HepG2 (cell line): ENCODE results near the gene KRT15. TPM values are rescaled to one million over a fixed set of nuclear protein-coding genes. Genes with fewer than 3 reads are reported as not detected.

ENCODE experiments used
- ARID2 ChIP-seq: sonication (generic); formaldehyde crosslinking; IDR thresholded peaks from 2 replicates; pipeline ENCODE4 v1.8.1; 2022; ENCODE audit warnings: mild to moderate bottlenecking, missing genetic modification reagents, borderline replicate concordance
- ARNTL ChIP-seq: sonication (generic); formaldehyde crosslinking; IDR thresholded peaks from 2 replicates; pipeline ENCODE4 v1.4.0; 2020; ENCODE audit warnings: mild to moderate bottlenecking, missing genetic modification reagents
- ATF1 ChIP-seq: IDR thresholded peaks from 2 replicates; pipeline ENCODE4 v1.6.1; 2016; ENCODE audit warnings: mild to moderate bottlenecking, control low read depth
- GATAD2A ChIP-seq: IDR thresholded peaks from 2 replicates; pipeline ENCODE4 v1.6.1; 2016
- GMEB2 ChIP-seq: IDR thresholded peaks from 2 replicates; pipeline ENCODE4 v1.6.1; 2016; ENCODE audit warnings: missing biosample characterization, missing genetic modification reagents, low read depth
- HMGA1 ChIP-seq: sonication (generic); formaldehyde crosslinking; conservative IDR thresholded peaks from 2 replicates; pipeline ENCODE4 v1.4.0; 2020; ENCODE audit warnings: missing genetic modification reagents
- JARID2 ChIP-seq: sonication (generic); formaldehyde crosslinking; IDR thresholded peaks from 2 replicates; pipeline ENCODE4 v1.8.1; 2023; ENCODE audit warnings: missing genetic modification reagents, inconsistent platforms; ENCODE audit not compliant: insufficient replicate concordance
- KDM2A ChIP-seq: sonication (generic); formaldehyde crosslinking; IDR thresholded peaks from 2 replicates; pipeline ENCODE4 v1.4.0; 2020; ENCODE audit warnings: low read depth, missing genetic modification reagents, borderline replicate concordance
- MED8 ChIP-seq: sonication (generic); formaldehyde crosslinking; IDR thresholded peaks from 2 replicates; pipeline ENCODE4 v1.8.1; 2023; ENCODE audit warnings: mild to moderate bottlenecking, missing genetic modification reagents; ENCODE audit not compliant: insufficient replicate concordance
- NONO ChIP-seq, 2 experiments: fragments of 450-650 bp in 1 of 2; sonication (generic) in 1 of 2; formaldehyde crosslinking in 1 of 2; IDR thresholded peaks in 1 of 2; conservative IDR thresholded peaks in 1 of 2; 2 replicates each; pipeline versions ENCODE4 v1.6.1 to v1.8.0; 2017 to 2022; ENCODE audit warnings: mild to moderate bottlenecking in 1 of 2, missing genetic modification reagents in 1 of 2, moderate library complexity in 1 of 2
- NR0B2 ChIP-seq: sonication (generic); formaldehyde crosslinking; IDR thresholded peaks from 2 replicates; pipeline ENCODE4 v1.4.0; 2020; ENCODE audit warnings: mild to moderate bottlenecking, missing genetic modification reagents
- PBX3 ChIP-seq: sonication (generic); formaldehyde crosslinking; IDR thresholded peaks from 2 replicates; pipeline ENCODE4 v1.8.1; 2023; ENCODE audit warnings: missing genetic modification reagents, inconsistent platforms, borderline replicate concordance
- SMC3 ChIP-seq: IDR thresholded peaks from 2 replicates; pipeline ENCODE4 v1.6.1; 2011; ENCODE audit warnings: low read length, improper control_type of control experiment
- SP140L ChIP-seq: sonication (generic); formaldehyde crosslinking; IDR thresholded peaks from 2 replicates; pipeline ENCODE4 v1.4.0; 2020; ENCODE audit warnings: missing genetic modification reagents, borderline replicate concordance
- SSRP1 ChIP-seq: IDR thresholded peaks from 2 replicates; pipeline ENCODE4 v1.6.1; 2016; ENCODE audit warnings: control low read depth
- SYNCRIP ChIP-seq: fragments of 200-400 bp; formaldehyde crosslinking; IDR thresholded peaks from 2 replicates; pipeline ENCODE4 v1.6.1; 2018; ENCODE audit warnings: mild to moderate bottlenecking, low read depth, low read length; ENCODE audit not compliant: insufficient read depth
- ZGPAT ChIP-seq: IDR thresholded peaks from 2 replicates; pipeline ENCODE4 v1.6.1; 2016; ENCODE audit warnings: mild to moderate bottlenecking
- ZNF260 ChIP-seq: sonication (generic); formaldehyde crosslinking; IDR thresholded peaks from 2 replicates; pipeline ENCODE4 v1.4.0; 2020; ENCODE audit warnings: missing genetic modification reagents, low read depth, mild to moderate bottlenecking, borderline replicate concordance
- ZNF263 ChIP-seq: sonication (generic); formaldehyde crosslinking; IDR thresholded peaks from 2 replicates; pipeline ENCODE4 v1.4.0; 2020; ENCODE audit warnings: missing genetic modification reagents
- ZNF337 ChIP-seq: sonication (generic); formaldehyde crosslinking; IDR thresholded peaks from 2 replicates; pipeline ENCODE4 v1.5.1; 2020; ENCODE audit warnings: missing genetic modification reagents, low read depth, mild to moderate bottlenecking, borderline replicate concordance
- ZNF343 ChIP-seq: sonication (generic); formaldehyde crosslinking; IDR thresholded peaks from 2 replicates; pipeline ENCODE4 v1.4.0; 2020; ENCODE audit warnings: mild to moderate bottlenecking, missing genetic modification reagents
- ZNF382 ChIP-seq: sonication (generic); formaldehyde crosslinking; IDR thresholded peaks from 2 replicates; pipeline ENCODE4 v1.5.0; 2020; ENCODE audit warnings: missing genetic modification reagents, mild to moderate bottlenecking, borderline replicate concordance
- ZNF383 ChIP-seq: sonication (generic); formaldehyde crosslinking; IDR thresholded peaks from 2 replicates; pipeline ENCODE4 v1.4.0; 2020; ENCODE audit warnings: missing genetic modification reagents, mild to moderate bottlenecking, borderline replicate concordance
- ZNF557 ChIP-seq: sonication (generic); formaldehyde crosslinking; IDR thresholded peaks from 2 replicates; pipeline ENCODE4 v1.4.0; 2020; ENCODE audit warnings: missing genetic modification reagents
- ZNF572 ChIP-seq: sonication (generic); formaldehyde crosslinking; IDR thresholded peaks from 2 replicates; pipeline ENCODE4 v1.5.1; 2020; ENCODE audit warnings: mild to moderate bottlenecking, missing genetic modification reagents
- ZNF782 ChIP-seq: sonication (generic); formaldehyde crosslinking; IDR thresholded peaks from 2 replicates; pipeline ENCODE4 v1.4.0; 2020; ENCODE audit warnings: missing genetic modification reagents, mild to moderate bottlenecking, borderline replicate concordance
- polyA plus RNA-seq, 8 experiments: library from polyadenylated mRNA; depleted of rRNA in 3 of 8; stranded (reverse) in 7 of 8; unstranded in 1 of 8; fragments of >200 nt; fragmentation: Illumina TruSeq in 4 of 8; extraction: Trizol in 4 of 8; gene quantifications; 2 replicates each; pipeline versions ENCODE4 v1.2.1 to v1.2.3, GENCODE V29; 2011 to 2016; ENCODE audit warnings: low read depth in 4 of 8, missing spikeins in 1 of 8, mixed read lengths in 1 of 8; ENCODE audit not compliant: insufficient read depth in 1 of 8
- total RNA-seq, 5 experiments: library from RNA; depleted of rRNA; stranded (reverse); fragments of >200 nt; fragmentation: Illumina TruSeq; extraction: Trizol; gene quantifications; 2 replicates each; pipeline ENCODE4 v1.2.3, GENCODE V29; 2016; ENCODE audit warnings: low read depth in 1 of 5

Gene KRT15
- total and polyA plus RNA-seq, 2 of the 13 experiments (the other 11 are each of a cell fraction or from before 2014, with no cell fraction given) = 0.46 to 0.63 TPM

GRCh38 chr17:41548844-41549595 is 30.3 kb upstream of the KRT15 start (continued):
- TF ChIP-seq NONO (IDR thresholded peaks at IDR 0.05) (no peak), NONO (CRISPR knock-in tag; conservative IDR thresholded peaks at IDR 0.05) (peak; percentile 81), ARNTL (CRISPR knock-in tag) (0 out of 2 replicates have a peak, but pooled peaks have one; percentile 30), ZNF343 (CRISPR knock-in tag) (peak; percentile 80), SSRP1 (peak; percentile 57; the same call in 1 of the 2 replicates), ZNF782 (CRISPR knock-in tag) (peak; percentile 70; the same call in 1 of the 2 replicates), MED8 (no peak), PBX3 (CRISPR knock-in tag) (no peak), GATAD2A (CRISPR knock-in tag) (peak; percentile 41; the same call in 1 of the 2 replicates), ZNF382 (CRISPR knock-in tag) (no peak), HMGA1 (CRISPR knock-in tag) (no peak), ZNF557 (CRISPR knock-in tag) (no peak), ZNF572 (CRISPR knock-in tag) (peak; percentile 80; the same call in 1 of the 2 replicates), JARID2 (CRISPR knock-in tag) (no peak), GMEB2 (CRISPR knock-in tag) (no peak), ATF1 (no peak), SP140L (CRISPR knock-in tag) (0 out of 2 replicates have a peak, but pooled peaks have one; percentile 76), SYNCRIP (no peak), NR0B2 (CRISPR knock-in tag) (peak; percentile 80; the same call in 1 of the 2 replicates), SMC3 (peak; percentile 87), KDM2A (peak; percentile 94), ZNF263 (CRISPR knock-in tag) (peak; percentile 79), ZNF383 (CRISPR knock-in tag) (no peak), ZNF337 (CRISPR knock-in tag) (peak; percentile 37; the same call in 1 of the 2 replicates), ZNF260 (CRISPR knock-in tag) (no peak), ZGPAT (CRISPR knock-in tag) (peak; percentile 72), ARID2 (CRISPR knock-in tag) (0 out of 2 replicates have a peak, but pooled peaks have one; percentile 77)
